GM19023 (cell line): ENCODE results near the gene SLCO1B1.
"Not testable (repeated sequence)": the region's sequence is repeated elsewhere in the genome, so short reads cannot be mapped to it uniquely, and the experiment has no call there.

Source experiments
- ATAC-seq: cut with Tn5 transposase; IDR thresholded peaks from one replicate; pipeline ENCODE4 v1.9.1; 2021; ENCODE audit warnings: mild to moderate bottlenecking, moderate library complexity; ENCODE audit not compliant: unreplicated experiment

SLCO1B1 gene

GRCh38 chr12:21130998-21131397, at the start of gene SLCO1B1:
SLCO1B1 (plus strand) TSS chr12:21131194; CDS start chr12:21141575, 10,381 bp downstream.
- no peak for ATAC-seq

GRCh38 chr12:21084753-21085152, 46.2 kb upstream of the SLCO1B1 start:
- ATAC-seq, result not testable (repeated sequence)

- ATAC-seq, result no peak
Measured at GRCh38 chr12:21111732-21112131, 19.3 kb upstream of the SLCO1B1 start.

GRCh38 chr12:21113266-21113665, 17.7 kb upstream of the SLCO1B1 start:
- no peak for ATAC-seq

- ATAC-seq, result no peak
Measured at GRCh38 chr12:21117995-21118394, 13.0 kb upstream of the SLCO1B1 start.

- no peak for ATAC-seq
Measured at GRCh38 chr12:21118760-21119159, 12.2 kb upstream of the SLCO1B1 start.

- ATAC-seq, result no peak
Measured at GRCh38 chr12:21129351-21129750, 1.6 kb upstream of the SLCO1B1 start.

- no peak for ATAC-seq
Measured at GRCh38 chr12:21129906-21130305, 1.1 kb upstream of the SLCO1B1 start.

- ATAC-seq, result not testable (repeated sequence)
Measured at GRCh38 chr12:21137318-21137999, 6.5 kb downstream of the SLCO1B1 start.

- ATAC-seq, result no peak
Measured at GRCh38 chr12:21138016-21138415, 7.0 kb downstream of the SLCO1B1 start.

GRCh38 chr12:21144309-21144708, 13.3 kb downstream of the SLCO1B1 start:
- ATAC-seq, result no peak

GRCh38 chr12:21149861-21150260, 18.9 kb downstream of the SLCO1B1 start:
- ATAC-seq, result not testable (repeated sequence)

- ATAC-seq, result no peak
Measured at GRCh38 chr12:21151184-21151583, 20.2 kb downstream of the SLCO1B1 start.

GRCh38 chr12:21155522-21156351, 24.7 kb downstream of the SLCO1B1 start:
- no peak for ATAC-seq

GRCh38 chr12:21165048-21165447, 34.1 kb downstream of the SLCO1B1 start:
- ATAC-seq, result no peak

- no peak for ATAC-seq
Measured at GRCh38 chr12:21169878-21170472, 39.0 kb downstream of the SLCO1B1 start.

GRCh38 chr12:21172079-21172478, 41.1 kb downstream of the SLCO1B1 start:
- ATAC-seq, result no peak

GRCh38 chr12:21183721-21184275, 52.8 kb downstream of the SLCO1B1 start:
- no peak for ATAC-seq

- ATAC-seq, result no peak
Measured at GRCh38 chr12:21190016-21190415, 59.0 kb downstream of the SLCO1B1 start.

GRCh38 chr12:21214433-21214832, 83.4 kb downstream of the SLCO1B1 start:
- not testable (repeated sequence) for ATAC-seq

GRCh38 chr12:21219206-21219605, 88.2 kb downstream of the SLCO1B1 start:
- no peak for ATAC-seq
